IPS-15b (cell line): Measurements from ENCODE around the gene CCSER1.

Source experiments
- H3K27me3 ChIP-seq: one replicate; pipeline ENCODE4 v1.6.1; 2013; ENCODE audit warnings: low read length; ENCODE audit not compliant: control insufficient read depth, insufficient read depth
- H3K36me3 ChIP-seq: one replicate; pipeline ENCODE4 v1.6.1; 2013; ENCODE audit warnings: low read length; ENCODE audit not compliant: control insufficient read depth, insufficient read depth
- H3K4me1 ChIP-seq: one replicate; pipeline ENCODE4 v1.6.1; 2013; ENCODE audit warnings: mild to moderate bottlenecking, low read length; ENCODE audit not compliant: control insufficient read depth, insufficient read depth
- H3K4me3 ChIP-seq: one replicate; pipeline ENCODE4 v1.5.1; 2013; ENCODE audit warnings: low read depth, low read length
- H3K9ac ChIP-seq: one replicate; pipeline ENCODE4 v1.6.1; 2013; ENCODE audit warnings: low read depth, mild to moderate bottlenecking, low read length
- H3K9me3 ChIP-seq: one replicate; pipeline ENCODE4 v1.6.1; 2013; ENCODE audit warnings: mild to moderate bottlenecking, low read length; ENCODE audit not compliant: control insufficient read depth, insufficient read depth

The CCSER1 gene

DNA sequence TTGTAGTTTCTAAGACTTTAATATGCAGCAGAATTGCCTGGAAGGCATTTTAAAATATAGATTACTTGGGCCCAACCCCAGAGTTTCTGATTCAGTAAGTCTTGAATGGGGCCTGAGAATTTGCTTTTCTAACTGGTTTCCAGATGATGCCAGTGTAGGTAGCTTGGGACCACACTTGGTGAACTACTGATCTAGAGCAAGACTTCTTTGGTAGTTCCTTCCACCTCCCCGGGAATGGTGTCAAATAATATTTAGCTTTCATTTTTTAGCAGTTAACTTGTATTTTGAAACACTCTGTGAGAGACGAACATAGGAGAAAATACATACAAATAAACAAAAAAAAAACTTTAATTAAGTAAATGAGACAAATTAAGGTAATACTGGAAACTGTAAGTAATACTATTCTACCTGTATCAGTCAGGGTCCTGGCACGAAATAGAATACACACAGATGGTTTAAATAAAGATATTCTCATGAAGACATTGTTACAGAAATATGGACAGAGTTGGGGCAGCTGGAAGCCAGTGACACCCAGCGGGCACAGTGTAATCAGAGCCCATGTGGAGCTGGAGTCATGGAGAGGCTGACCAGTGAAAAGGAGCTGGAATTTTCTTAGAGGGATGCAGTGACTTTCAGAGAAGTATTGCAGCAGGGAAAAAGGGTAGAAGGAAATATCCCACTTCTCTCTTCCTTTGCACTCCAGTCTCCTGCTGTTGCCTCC, 905.7 kb downstream of the CCSER1 start:
- no peaks in the 10 kb centered on the region for H3K4me1 ChIP-seq
- H3K9me3 ChIP-seq = no peaks in the 10 kb centered on the region
- no peaks in the 10 kb centered on the region for H3K36me3 ChIP-seq
- no peaks in the 10 kb centered on the region for H3K27me3 ChIP-seq
- H3K9ac ChIP-seq = no peak overlapping the region
- no peak overlapping the region for H3K4me3 ChIP-seq

GRCh38 chr4:91035276-91035675, 908.1 kb downstream of the CCSER1 start:
- no peaks in the 10 kb centered on the region for H3K36me3 ChIP-seq
- no peak overlapping the region for H3K9ac ChIP-seq

DNA sequence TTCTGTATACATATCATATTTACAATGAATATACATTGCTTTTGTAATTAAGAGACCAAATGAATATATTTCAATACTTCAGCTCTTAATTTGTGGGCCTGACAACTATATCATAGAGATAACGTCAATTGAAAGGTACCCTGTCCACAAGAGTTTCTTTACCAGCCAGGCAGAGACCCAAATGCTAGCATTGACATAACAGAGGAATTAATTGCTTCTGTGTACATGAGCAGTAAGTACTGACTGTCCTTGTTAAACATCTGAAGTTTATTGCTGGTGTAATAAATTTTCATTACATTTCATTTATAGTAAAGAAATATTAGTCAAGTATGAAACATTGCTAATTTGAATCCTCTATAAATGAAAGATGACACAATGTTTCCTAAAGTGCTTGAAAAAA, 910.8 kb downstream of the CCSER1 start:
- no peak overlapping the region for H3K4me3 ChIP-seq
- H3K27me3 ChIP-seq = no peaks in the 10 kb centered on the region
- no peaks in the 10 kb centered on the region for H3K4me1 ChIP-seq
- H3K9ac ChIP-seq = no peak overlapping the region
- H3K9me3 ChIP-seq = no peaks in the 10 kb centered on the region
- H3K36me3 ChIP-seq = no peaks in the 10 kb centered on the region

More at GRCh38 chr4:91035276-91035675, 908.1 kb downstream of the CCSER1 start:
- H3K9me3 ChIP-seq = no peaks in the 10 kb centered on the region
- H3K27me3 ChIP-seq = no peaks in the 10 kb centered on the region
- no peak overlapping the region for H3K4me3 ChIP-seq
- no peaks in the 10 kb centered on the region for H3K4me1 ChIP-seq

GRCh38 chr4:91057871-91058270, 930.7 kb downstream of the CCSER1 start:
- Histone ChIP-seq H3K4me3 (no peak overlapping the region), H3K9ac (no peak overlapping the region), H3K27me3 (no peaks in the 10 kb centered on the region), H3K36me3 (no peaks in the 10 kb centered on the region), H3K9me3 (no peaks in the 10 kb centered on the region), H3K4me1 (no peaks in the 10 kb centered on the region)

- H3K4me1 ChIP-seq = no peaks in the 10 kb centered on the region
- no peaks in the 10 kb centered on the region for H3K9me3 ChIP-seq
- H3K36me3 ChIP-seq = no peaks in the 10 kb centered on the region
- H3K27me3 ChIP-seq = no peaks in the 10 kb centered on the region
- H3K9ac ChIP-seq = no peak overlapping the region
- H3K4me3 ChIP-seq = no peak overlapping the region
These were observed 931.2 kb downstream of the CCSER1 start for GRCh38 chr4:91058345-91058744.

GRCh38 chr4:91064157-91064853, 937.1 kb downstream of the CCSER1 start:
- Histone ChIP-seq H3K27me3 (no peaks in the 10 kb centered on the region), H3K36me3 (no peaks in the 10 kb centered on the region), H3K9ac (no peak overlapping the region), H3K9me3 (no peaks in the 10 kb centered on the region), H3K4me3 (no peak overlapping the region), H3K4me1 (peaks cover 4% of the 10 kb centered on the region)

DNA sequence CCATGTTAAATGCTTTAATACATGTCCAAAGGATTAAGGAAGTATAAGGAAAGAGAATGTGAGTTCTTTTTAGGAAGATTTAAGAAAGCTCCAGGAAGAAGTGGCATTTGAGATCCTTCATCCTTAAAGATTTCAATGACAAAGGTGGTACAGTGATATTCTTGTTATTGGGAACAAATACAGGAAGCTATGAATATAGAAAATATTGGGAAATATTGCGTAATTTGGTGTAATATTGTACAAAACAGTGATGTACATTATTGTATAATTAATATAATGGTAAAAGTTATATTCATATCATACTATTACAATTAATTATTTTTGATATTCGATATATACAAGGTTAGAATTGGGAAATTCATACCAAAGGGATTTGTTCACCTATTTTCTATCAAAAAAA, 937.9 kb downstream of the CCSER1 start:
- Histone ChIP-seq H3K9ac (no peak overlapping the region), H3K9me3 (no peaks in the 10 kb centered on the region), H3K4me3 (no peak overlapping the region), H3K36me3 (no peaks in the 10 kb centered on the region), H3K27me3 (no peaks in the 10 kb centered on the region), H3K4me1 (peaks cover 4% of the 10 kb centered on the region)

DNA sequence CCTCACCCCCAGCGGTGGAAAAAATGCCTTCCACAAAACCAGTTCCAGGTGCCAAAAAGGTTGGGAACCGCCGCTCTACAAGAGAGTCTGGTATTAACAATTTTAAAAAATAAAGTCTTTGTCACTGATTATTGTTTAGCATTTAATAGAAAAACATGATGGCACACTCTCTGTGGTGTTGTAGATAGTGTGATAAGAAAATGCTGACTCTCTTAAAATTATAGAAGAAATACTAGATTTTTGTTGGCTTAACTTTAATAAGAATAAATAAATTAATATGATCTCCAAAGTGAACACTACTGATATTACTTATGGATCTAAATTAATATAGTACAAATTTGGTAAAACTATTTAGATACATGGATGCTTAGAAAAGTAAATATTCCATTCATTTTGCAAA, 943.5 kb downstream of the CCSER1 start:
- H3K9ac ChIP-seq = no peak overlapping the region
- no peaks in the 10 kb centered on the region for H3K4me1 ChIP-seq
- no peaks in the 10 kb centered on the region for H3K27me3 ChIP-seq
- H3K9me3 ChIP-seq = no peaks in the 10 kb centered on the region
- no peak overlapping the region for H3K4me3 ChIP-seq
- H3K36me3 ChIP-seq = no peaks in the 10 kb centered on the region

- H3K9me3 ChIP-seq = peaks cover 5% of the 10 kb centered on the region
- H3K9ac ChIP-seq = no peak overlapping the region
- H3K4me1 ChIP-seq = no peaks in the 10 kb centered on the region
- no peaks in the 10 kb centered on the region for H3K36me3 ChIP-seq
- H3K4me3 ChIP-seq = no peak overlapping the region
- H3K27me3 ChIP-seq = no peaks in the 10 kb centered on the region
These were observed 949.0 kb downstream of the CCSER1 start for GRCh38 chr4:91076147-91076546.

DNA sequence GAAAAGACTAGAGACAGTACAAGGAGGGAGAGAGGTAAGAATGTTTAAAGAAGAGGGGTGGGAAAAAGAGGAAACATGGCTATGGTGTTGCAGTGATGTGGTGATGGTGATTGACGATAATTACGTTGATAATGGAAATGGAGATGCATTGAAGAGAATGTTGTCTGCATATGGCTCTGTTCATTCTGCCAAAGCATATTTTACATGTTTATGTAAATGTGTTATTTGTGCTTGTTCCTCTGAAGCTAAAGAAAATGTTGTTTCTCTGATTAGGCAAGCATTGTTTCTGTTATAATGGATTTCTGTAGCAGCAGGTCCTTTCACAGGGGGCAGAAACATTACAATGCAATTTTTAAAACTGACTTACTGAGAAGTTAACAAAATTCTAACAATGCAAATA, 958.8 kb downstream of the CCSER1 start:
- Histone ChIP-seq H3K36me3 (no peaks in the 10 kb centered on the region), H3K4me1 (peaks cover 10% of the 10 kb centered on the region), H3K4me3 (no peak overlapping the region), H3K27me3 (no peaks in the 10 kb centered on the region), H3K9ac (no peak overlapping the region), H3K9me3 (no peaks in the 10 kb centered on the region)

DNA sequence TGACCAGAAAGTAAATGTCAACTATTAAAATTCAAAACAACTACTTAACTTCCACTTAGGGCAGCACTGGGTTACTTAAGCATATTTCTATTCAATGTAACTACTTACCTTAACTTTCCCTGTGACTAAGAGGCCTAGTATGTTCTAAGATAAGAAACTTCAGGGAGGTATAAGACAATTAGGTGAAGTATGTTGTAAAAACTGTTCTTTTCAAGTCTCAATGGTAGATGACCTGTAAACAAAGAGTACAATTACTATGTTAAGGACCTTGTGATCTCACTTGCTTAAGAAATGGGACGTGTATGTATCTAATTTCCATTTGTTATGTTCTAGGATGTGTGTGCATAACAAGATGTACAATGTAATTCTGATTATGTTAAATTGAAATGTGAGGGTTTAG, 960.5 kb downstream of the CCSER1 start:
- H3K4me3 ChIP-seq = no peak overlapping the region
- no peak overlapping the region for H3K9ac ChIP-seq
- H3K36me3 ChIP-seq = no peaks in the 10 kb centered on the region
- H3K9me3 ChIP-seq = no peaks in the 10 kb centered on the region
- peaks cover 10% of the 10 kb centered on the region for H3K4me1 ChIP-seq
- no peaks in the 10 kb centered on the region for H3K27me3 ChIP-seq

DNA sequence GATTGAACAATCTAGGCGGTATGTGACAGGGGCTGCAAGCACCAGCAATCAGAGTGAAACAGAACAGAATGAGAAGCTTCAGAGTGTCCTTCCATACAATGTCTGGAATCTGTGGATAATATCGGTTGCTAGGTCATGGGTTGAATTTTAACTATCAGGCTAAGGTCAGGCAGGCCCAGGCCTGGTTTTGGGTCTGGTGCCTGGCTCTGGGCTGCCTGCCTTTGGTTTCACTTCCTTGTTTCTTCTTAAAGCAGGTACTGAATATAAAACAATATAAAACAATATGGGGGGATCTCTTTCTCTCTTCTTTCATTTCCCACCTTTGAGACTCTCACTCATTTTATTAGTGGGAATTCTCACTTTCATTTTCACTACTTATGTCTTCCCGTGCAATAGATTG, 962.0 kb downstream of the CCSER1 start:
- Histone ChIP-seq H3K4me1 (peaks cover 10% of the 10 kb centered on the region), H3K36me3 (no peaks in the 10 kb centered on the region), H3K9ac (no peak overlapping the region), H3K9me3 (no peaks in the 10 kb centered on the region), H3K27me3 (no peaks in the 10 kb centered on the region), H3K4me3 (no peak overlapping the region)
